Measurements from ENCODE around the gene CAMK2G. TPM values are rescaled to one million over a fixed set of nuclear protein-coding genes. Genes with fewer than 3 reads are reported as not detected.
A peak's percentile ranks its signal among the peaks of the same experiment; 100 is the strongest.
"Not testable (repeated sequence)": the region's sequence is repeated elsewhere in the genome, so short reads cannot be mapped to it uniquely, and the experiment has no call there.

The CAMK2G gene
- 10 to 100 TPM; 10.6 to 35.8 (median 15.6) TPM for total RNA-seq

DNA sequence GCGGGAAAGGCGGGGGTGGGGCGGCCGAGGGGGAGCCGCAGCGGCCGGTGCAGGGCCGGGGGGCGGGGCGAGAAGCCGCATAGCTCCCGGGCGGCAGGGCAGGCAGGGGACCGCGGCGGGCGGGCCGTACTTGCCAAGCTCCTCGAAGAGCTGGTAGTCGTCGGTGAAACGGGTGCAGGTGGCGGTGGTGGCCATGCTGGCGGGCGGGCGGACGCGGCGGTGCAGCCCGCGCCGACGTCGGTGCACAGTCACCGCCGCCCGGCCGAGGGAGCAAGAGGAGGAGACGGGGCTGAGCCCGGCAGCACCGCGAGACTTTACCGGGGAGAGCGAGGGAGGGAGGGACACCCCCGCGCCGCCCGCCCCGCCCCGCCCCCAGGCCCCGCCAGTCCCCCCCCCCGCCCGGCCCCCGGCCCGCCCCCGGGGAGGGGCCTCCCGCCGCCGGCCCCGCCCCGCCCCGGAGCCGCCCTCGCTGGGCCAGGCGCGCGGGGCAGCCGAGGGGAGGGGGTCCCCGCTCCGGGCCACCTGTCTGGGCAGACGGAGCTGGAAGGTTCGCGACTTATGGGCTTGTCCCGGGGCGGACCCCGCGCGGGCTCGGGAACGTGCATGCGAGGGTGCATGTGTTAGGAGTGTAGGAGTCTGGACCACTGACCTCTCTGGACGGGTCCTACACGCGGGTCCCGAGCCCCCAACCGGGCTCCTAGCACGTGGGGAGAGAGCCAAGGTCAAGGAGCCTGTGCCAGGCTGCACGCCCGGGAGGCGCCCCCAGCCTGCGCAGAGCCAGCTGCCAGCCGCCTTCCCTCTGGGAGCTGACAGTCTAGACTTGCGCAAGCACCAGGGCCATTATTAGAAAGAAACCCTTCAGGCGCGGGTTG lies at the start of gene CAMK2G:
CAMK2G (minus strand) TSS at position 289 of the 872 bp plus-strand sequence; CDS start at position 195, 94 bp downstream.
- TF ChIP-seq, protein P1, sequence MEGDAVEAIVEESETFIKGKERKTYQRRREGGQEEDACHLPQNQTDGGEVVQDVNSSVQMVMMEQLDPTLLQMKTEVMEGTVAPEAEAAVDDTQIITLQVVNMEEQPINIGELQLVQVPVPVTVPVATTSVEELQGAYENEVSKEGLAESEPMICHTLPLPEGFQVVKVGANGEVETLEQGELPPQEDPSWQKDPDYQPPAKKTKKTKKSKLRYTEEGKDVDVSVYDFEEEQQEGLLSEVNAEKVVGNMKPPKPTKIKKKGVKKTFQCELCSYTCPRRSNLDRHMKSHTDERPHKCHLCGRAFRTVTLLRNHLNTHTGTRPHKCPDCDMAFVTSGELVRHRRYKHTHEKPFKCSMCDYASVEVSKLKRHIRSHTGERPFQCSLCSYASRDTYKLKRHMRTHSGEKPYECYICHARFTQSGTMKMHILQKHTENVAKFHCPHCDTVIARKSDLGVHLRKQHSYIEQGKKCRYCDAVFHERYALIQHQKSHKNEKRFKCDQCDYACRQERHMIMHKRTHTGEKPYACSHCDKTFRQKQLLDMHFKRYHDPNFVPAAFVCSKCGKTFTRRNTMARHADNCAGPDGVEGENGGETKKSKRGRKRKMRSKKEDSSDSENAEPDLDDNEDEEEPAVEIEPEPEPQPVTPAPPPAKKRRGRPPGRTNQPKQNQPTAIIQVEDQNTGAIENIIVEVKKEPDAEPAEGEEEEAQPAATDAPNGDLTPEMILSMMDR (IDR thresholded peaks at IDR 0.05): no peak
- DNase-seq (ENCODE audit: low spot score) (no peak), ATAC-seq (ENCODE audit: low FRiP score) (peak; percentile 84)

GRCh38 chr10:73922864-73923133 lies 48.4 kb upstream of the CAMK2G start:
- TF ChIP-seq, protein P1 (IDR thresholded peaks at IDR 0.05): no peak
- no peak for ATAC-seq (ENCODE audit: low FRiP score)
- no peak for DNase-seq (ENCODE audit: low spot score)

GRCh38 chr10:73922007-73922863 lies 47.9 kb upstream of the CAMK2G start:
- TF ChIP-seq, protein P1 (IDR thresholded peaks at IDR 0.05): no peak
- DNase-seq (ENCODE audit: low spot score) (no peak), ATAC-seq (ENCODE audit: low FRiP score) (no peak)

- TF ChIP-seq, protein P1 (IDR thresholded peaks at IDR 0.05): no peak
- DNase-seq (ENCODE audit: low spot score) (no peak), ATAC-seq (ENCODE audit: low FRiP score) (no peak)
These were observed 45.7 kb upstream of the CAMK2G start for GRCh38 chr10:73920089-73920488.

DNA sequence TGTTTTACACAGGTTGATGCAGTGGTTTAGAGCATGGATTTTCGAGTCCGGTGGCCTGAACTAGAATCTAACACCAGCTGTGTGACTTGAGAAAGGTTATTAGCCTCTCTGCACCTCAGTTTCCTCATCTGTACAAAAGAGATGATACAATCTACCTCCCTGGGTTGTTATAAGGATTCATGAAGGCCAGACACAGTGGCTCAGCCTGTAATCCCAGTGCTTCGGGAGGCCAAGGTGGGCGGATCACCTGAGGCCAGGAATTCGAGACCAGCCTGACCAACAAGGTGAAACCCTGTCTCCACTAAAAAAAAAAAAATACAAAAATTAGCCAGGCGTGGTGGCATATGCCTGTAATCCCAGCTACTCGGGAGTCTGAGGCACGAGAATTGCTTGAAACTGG lies 45.1 kb upstream of the CAMK2G start:
- not testable (repeated sequence) for ATAC-seq (ENCODE audit: low FRiP score); DNase-seq (ENCODE audit: low spot score)

DNA sequence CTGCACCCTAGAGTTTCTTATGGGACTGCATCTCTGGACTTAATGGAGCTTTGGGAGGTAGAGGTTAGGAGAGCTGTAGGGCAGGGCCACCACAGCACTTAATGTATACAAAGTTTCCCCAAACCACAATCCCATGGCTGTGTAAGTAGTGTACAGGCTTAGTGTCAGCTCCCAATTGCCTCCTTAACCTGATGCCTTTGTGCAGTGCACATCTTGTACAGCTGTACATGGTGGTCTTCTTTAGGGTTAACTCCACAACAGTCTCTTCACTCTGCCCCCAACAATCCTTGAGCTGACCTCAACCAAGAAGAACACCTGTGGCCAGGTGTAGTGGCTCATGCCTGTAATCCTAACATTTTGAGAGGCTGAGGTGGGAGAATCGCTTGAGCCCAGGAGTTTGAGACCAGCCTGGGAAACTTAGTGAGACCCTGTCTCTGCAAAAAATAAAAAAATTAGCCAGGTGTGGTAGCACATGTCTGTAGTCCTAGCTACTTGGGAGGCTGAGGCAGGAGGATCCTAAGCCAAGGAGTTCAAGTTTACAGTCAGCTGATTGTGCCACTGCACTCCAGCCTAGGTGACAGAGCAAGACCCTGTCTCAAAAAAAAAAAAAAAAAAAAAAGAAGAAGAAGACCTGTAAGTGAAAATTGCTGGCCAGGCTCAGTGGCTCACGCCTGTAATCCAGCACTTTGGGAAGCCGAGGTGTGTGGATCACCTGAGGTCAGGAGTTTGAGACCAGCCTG lies 43.4 kb upstream of the CAMK2G start:
- TF ChIP-seq, protein P1 (IDR thresholded peaks at IDR 0.05): no peak
- DNase-seq (ENCODE audit: low spot score): no peak
- ATAC-seq (ENCODE audit: low FRiP score): no peak

Data from omental fat pad (tissue), 4 donors.